ENCODE results near the gene VAT1. TPM values are rescaled to one million over a fixed set of nuclear protein-coding genes. Genes with fewer than 3 reads are reported as not detected.

VAT1 gene
- total RNA-seq, 2 experiments from 2014 or later: 33.6 to 36.0 TPM

DNA sequence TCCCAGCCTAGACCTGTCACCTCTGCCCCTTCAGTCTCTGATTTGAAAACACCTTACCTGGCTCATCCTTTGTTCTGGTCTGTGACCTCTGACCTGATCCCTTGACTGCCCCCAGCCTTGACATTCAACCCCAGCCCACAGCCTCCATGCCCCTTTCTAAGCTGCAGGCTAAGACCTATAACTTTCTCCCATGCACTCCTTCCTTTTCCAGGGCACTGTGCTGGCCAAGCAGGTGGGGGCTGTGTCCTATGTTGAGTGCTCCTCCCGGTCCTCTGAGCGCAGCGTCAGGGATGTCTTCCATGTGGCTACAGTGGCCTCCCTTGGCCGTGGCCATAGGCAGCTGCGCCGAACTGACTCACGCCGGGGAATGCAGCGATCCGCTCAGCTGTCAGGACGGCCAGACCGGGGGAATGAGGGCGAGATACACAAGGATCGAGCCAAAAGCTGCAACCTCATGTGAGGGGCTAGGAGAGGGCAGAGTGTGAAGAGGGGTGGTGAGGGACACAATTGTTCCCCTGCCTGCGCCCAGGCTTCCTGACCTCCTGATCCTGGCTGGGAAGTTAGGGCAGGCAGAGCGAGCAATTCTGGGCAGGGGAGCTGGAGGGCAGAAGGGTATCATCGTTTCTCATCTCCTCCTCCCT lies 6.2 kb upstream of the VAT1 start:
- POLR2A ChIA-PET: no interaction called here

DNA sequence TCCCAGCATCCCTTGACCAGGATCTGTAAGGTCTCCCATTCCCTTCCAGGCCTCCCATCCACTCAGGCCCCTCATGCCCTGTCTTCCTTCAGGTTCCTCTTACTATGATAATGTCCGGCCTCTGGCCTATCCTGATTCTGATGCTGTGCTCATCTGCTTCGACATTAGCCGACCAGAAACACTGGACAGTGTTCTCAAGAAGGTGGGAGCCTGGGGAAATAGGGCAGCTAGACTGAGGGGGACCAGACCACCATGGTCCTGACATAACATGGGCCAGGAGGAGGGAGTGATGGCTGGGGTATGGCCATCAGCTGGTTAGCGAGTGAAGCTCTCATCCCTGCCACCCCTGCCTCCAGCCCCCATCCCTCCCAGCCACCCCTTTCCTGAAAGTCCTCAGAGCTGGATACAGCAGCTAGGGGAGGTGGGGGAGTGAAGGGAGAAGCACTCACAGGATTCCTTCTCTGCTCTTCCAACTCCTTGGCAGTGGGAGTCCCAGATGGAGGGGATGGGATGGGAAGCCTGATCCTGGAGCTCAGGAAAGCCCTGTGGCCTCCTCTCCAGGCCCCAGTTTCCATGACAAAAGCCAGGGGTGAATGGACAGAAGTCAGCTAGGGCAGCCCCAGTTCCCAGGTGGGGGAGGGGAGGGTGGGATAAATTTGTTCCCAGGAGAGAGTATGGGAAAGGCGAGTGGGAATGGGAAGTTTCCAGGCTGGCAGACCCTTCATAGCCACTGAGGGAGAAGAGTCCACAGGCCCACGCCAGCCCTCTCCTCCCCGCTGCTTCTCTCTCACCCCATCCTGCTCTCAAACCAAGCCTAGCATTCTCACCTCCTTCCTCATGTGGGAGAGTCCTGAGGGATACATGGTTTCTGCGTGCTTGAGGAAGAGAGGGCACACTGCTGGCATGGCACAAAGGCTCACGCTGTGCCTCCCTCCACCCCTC lies 5.2 kb upstream of the VAT1 start:
- CTCF ChIA-PET: interaction anchor here (1.1 kb wide), 1 partner anchor 91 kb away, joined by 3 read pairs; no protein-coding TSS in a partner anchor
- POLR2A ChIA-PET: interaction anchor here (0.6 to 0.7 kb wide), 3 partner anchors 19 to 154 kb away, joined by 3 read pairs; no protein-coding TSS in a partner anchor

More for the DNA sequence above, 6.2 kb upstream of the VAT1 start:
- CTCF ChIA-PET: no interaction called here

DNA sequence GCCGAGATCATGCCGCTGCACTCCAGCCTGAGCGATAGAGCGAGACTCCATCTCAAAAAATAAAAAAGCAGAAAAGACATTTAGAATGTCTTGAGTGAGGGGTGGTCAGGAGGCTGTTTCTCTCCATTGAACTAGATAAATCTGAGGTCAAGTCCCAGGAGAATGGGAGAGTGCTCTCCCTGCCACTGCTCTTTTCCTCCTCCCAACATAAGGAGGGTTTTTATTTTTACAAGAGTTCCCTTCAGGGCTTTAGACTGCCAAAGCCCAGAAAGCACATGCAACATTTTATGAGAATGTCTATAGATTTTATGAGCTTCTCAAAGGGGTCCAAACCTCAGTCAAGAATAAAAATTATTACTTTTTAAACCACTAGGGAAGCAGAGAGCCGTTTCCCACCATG lies 4.4 kb upstream of the VAT1 start:
- POLR2A ChIA-PET: interaction anchor here (0.6 to 0.7 kb wide), 2 partner anchors 19 to 20 kb away, joined by 3 read pairs; no protein-coding TSS in a partner anchor
- CTCF ChIA-PET: interaction anchor here (1.1 kb wide), 1 partner anchor 92 kb away, joined by 3 read pairs; no protein-coding TSS in a partner anchor

DNA sequence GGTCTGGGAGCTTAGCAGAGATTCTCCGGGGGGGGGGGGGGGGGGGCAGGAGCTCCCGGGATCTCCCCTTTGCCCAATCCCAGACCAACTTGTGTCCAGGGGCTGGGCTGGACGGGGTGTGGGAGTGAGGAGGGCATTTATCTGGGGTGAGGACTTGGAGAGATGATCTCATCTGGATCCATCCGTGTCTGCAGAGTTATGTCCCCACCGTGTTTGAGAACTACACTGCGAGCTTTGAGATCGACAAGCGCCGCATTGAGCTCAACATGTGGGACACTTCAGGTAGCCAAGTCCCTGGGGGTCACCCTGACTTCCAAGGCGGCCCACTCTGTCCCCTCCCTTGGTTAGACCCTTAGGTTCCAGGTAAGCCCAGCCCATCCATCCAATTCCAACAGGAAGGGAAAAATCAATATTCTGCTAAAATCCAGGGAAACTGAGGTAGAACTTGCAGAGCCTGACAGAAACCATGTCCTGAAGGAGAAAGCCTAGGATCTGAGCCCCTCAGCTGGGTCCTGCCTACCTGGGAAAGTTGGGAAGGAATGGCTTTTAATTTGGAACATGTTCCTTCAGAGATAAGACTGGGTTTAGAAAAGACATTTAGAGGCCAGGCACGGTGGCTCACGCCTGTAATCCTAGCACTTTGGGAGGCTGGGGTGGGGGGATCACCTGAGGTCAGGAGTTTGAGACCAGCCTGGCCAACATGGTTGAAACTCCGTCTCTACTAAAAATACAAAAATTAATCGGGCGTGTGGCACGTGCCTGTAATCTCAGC lies 3.8 kb upstream of the VAT1 start:
- POLR2A ChIA-PET: interaction anchor here (1.5 kb wide), 1 partner anchor 335 kb away, joined by 5 read pairs; no protein-coding TSS in a partner anchor
- CTCF ChIA-PET: interaction anchor here (0.6 to 1.1 kb wide), 2 partner anchors 92 to 152 kb away, joined by 3 read pairs; no protein-coding TSS in a partner anchor

DNA sequence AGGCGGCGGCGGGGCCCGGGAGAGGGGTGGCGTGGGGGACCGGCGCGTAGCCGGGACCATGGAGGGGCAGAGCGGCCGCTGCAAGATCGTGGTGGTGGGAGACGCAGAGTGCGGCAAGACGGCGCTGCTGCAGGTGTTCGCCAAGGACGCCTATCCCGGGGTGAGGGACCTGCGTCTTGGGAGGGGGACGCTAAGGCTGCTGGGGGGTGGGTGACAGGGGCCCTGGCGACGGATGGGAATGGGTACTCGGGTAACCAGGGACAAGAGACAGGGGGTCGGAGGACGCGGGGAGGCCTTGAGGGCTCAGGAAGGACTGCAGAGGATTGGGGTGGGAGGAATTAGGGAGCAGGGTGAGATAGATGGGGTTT lies 3.1 kb upstream of the VAT1 start:
- POLR2A ChIA-PET: interaction anchor here (1.2 to 1.5 kb wide), 3 partner anchors 290 to 342 kb away, joined by 3 to 9 read pairs (median 5); no protein-coding TSS in a partner anchor
- CTCF ChIA-PET: interaction anchor here (0.6 kb wide), 1 partner anchor 153 kb away, joined by 3 read pairs; no protein-coding TSS in a partner anchor

DNA sequence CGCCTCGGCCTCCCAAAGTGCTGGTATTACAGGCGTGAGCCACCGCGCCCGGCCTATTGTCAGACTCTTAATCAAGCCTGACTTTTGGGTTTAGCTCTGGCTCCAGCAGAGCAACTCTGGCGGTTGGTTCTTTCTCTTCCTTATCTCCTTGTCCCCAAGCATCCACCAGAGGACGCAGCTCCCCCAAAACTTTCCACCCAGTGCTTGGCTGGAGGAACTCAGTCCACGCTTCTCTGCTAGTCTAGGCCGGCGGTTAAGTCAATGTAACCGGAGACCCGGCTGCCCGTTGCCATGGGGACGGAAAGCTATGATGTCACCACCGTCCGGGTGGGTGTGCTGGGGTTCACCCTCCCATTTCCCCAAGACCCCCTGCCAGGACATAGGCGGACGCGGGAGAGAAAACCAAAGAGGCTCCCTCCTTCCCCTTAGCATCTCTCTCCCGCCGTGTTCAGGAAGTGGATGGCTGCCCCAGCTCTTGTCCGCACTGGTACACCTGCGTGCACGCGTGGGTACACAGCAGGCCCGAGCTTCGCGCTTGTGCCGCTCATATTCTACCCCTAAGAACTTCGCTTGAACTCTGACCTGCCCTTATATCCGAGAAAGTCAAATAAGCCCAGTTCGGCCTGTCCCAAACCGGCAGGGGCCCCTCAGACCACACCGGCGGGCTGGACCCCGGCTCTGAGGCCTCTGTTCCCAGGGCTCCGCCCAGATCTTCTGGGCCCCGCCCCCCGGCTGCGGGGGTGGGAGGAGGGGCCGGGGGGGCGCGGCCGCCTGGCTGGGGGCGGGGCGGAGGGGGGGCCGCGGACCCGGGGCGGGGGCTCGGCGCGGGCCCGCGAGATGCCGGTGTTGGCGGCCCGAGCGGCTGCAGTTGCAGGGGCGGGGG lies 2.5 kb upstream of the VAT1 start, which contains the start of gene RND2:
TSS of gene RND2 (plus strand) at position 825 of the 883 bp plus-strand sequence. CDS start 117 bp downstream, outside the sequence.
- CTCF ChIA-PET: interaction anchor here (0.6 to 1.2 kb wide), 5 partner anchors 20 to 315 kb away, joined by 3 read pairs; partner anchors contain the start of gene RPL27
- POLR2A ChIA-PET: interaction anchor here (0.5 to 4.0 kb wide), 7 partner anchors 13 to 343 kb away, joined by 3 to 24 read pairs (median 5); partner anchors contain the start of genes BRCA1 and RPL27

DNA sequence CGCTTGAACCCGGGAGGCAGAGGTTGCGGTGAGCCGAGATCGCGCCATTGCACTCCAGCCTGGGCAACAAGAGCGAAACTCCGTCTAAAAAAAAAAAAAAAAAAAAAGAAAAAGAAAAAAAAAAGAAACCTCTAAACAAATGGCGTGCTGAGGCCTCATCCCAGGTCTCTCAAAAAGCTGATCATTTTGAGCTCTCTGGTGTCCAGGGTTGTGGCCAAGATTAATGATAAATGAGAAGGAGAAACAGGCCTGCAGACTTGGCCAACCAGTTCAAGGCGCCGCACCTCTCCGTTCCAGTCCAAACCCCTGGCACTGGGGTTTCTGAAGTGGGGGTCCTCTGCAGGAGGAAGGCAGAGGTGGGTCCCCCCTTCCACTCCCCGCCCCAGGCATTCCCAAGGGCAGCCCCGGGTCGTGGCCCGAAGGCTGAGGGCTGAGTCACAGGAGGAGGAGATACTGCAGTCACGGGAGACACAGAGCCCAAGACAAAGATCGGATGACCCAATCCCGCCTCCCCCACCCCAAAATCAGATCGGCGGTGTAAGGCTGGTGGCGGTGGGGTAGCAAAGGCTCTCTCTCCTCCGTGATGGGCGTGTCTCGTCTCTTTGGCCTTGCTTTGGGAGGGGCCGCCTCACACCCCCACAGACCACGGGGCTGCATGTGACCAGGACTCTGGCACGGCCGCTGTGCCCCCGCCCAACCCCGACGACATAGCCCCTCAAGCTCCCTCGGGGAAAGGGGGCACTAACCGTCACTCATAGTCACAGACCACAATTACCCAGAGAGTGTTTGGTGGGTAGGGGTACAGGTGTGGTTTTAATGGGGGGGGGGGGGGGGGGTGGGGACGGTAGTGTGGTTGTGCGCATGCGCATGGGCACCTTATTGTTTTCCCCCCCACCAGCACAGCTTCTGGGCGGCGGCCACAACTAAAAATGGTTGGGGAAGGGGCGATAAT lies 1.1 kb downstream of the VAT1 start:
- ChIA-PET POLR2A (interaction anchor here (0.9 to 4.0 kb wide), 2 partner anchors 22 to 318 kb away, joined by 3 to 24 read pairs; partner anchors contain the start of gene RPL27), CTCF (interaction anchor here (0.6 to 1.2 kb wide), 3 partner anchors 23 to 1325 kb away, joined by 3 to 4 read pairs (median 3); partner anchors contain the start of gene RPL27)

DNA sequence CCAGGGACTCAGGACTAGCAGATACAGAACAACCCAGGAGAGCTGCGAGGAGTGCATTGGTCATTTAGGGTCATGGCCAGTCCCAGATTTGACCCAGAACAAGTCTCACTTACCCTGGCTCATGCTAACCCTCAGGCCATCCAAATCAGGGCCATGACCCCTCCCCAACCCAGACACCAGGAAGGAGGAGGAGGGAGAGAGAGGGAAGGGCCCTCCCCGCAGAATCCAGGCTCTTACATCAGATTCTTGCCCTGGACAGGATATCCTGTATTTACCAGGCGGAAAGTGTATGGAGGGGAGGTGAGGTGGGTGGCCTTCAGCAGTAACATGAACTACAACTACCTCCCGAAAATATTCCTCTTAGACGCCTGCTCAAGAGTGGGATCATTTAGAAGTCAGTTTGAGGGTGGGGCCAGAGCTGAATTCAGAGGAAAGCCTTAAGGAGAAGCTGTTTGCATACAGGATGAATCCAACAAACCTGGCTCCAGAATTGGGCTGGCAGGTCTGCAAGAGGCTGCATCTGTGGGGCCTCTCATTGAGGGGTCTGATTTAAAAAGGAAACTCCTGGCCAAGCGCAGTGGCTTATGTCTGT lies 2.1 kb downstream of the VAT1 start:
- ChIA-PET CTCF (no interaction called here), POLR2A (interaction anchor here (0.9 kb wide), 1 partner anchor 319 kb away, joined by 3 read pairs; no protein-coding TSS in a partner anchor)

DNA sequence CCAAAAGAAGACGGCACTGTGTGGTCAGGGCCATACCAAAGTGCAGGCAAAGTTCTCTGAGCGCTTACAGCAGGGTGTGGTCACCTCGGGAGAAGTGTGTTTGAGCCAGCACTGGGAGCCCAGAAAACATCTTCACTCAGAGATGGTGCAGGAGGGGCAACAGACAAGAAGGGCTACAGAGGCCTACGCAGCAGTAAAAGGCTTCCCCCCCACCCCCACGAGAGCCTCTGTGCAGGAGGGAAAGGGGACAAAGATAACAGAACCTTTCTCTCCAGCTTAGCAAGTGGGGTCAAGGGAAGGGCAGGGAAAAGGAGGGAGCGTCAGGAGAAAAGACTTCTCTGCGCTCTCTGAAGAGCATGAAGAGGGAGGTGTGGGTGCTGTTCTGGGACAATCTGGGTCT lies 2.8 kb downstream of the VAT1 start:
- POLR2A ChIA-PET: interaction anchor here (1.1 kb wide), 1 partner anchor 21 kb away, joined by 4 read pairs; the partner anchor contains the start of gene RPL27
- CTCF ChIA-PET: no interaction called here

DNA sequence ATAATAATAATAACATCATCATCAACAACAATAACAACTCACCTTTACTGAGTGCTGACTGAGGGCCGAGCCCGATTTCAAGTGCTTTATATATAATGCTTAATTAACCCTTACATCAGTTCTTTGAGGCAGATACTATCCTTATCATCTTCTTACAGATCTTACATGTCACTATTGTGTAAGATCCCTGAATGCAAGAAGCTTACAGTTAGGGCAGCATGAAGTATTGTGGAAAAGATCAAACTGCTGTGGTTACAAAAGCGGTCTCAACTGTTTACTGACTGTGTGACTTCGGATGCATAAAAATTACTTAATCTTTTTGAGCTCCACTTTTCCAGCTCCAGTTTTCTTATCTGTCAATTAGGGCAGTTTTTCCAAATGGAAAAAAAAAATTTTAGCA lies 3.3 kb downstream of the VAT1 start:
- ChIA-PET POLR2A (interaction anchor here (1.1 kb wide), 1 partner anchor 21 kb away, joined by 4 read pairs; the partner anchor contains the start of gene RPL27), CTCF (no interaction called here)

DNA sequence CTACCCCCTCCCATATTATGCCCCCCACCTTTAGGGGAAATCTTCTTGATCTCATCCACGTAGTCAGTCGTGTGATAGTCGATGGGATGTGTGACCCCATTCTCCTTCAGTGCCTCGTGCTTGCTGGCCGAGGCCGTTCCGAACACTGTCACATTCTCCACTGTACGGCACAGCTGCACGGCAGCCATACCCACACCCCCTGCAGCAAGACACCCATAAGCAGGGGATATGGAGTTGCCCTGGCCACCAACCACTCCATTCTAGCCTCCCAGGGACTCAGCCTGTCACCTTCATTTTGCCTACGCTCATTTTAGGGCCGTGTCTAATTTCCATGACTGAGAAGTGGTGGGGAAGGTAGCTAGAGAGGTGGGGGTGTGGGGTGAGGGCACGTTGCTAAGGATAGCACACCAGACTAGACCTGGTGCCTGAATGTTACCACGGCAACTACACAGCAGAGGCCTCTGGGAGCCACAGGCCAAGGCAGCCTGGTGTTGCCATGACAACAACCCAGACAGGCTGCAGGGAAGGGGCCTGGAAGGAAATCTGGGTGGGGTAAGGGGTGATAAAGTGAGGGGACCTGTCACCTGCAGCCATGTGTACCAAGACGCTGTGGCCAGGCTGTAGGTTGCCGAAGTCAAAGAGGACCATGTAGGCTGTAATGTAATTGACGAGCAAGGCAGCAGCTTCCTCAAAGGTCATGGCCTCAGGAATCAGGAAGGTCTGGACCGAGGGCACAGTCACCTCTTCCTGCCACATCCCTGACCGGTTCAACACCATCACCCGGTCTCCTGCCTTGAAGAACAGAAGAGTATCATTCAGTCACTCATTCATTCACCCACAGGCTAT lies 4.0 kb downstream of the VAT1 start:
- POLR2A ChIA-PET: interaction anchor here (1.1 kb wide), 1 partner anchor 20 kb away, joined by 4 read pairs; the partner anchor contains the start of gene RPL27

DNA sequence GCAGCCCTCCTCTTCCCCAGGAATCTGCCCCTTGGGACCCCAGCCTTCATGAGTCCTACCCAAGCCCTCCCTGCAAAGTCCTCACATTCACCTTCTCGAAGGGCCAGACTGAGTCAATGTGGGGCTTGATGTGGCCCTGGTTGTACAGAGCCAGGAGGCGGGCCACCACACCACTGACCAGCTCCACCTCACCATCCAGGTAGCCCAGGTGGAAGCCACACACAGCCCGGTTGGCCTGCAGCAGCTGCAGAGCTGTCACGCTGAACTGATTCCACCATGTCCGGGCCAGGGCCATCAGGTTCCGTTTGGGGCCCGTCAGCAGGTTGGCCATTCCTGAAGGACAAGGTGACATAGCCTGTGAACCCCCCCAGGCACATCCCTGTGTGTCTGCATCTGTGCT lies 6.0 kb downstream of the VAT1 start:
- CTCF ChIA-PET: no interaction called here

More for the DNA sequence above, 4.0 kb downstream of the VAT1 start:
- CTCF ChIA-PET: no interaction called here

DNA sequence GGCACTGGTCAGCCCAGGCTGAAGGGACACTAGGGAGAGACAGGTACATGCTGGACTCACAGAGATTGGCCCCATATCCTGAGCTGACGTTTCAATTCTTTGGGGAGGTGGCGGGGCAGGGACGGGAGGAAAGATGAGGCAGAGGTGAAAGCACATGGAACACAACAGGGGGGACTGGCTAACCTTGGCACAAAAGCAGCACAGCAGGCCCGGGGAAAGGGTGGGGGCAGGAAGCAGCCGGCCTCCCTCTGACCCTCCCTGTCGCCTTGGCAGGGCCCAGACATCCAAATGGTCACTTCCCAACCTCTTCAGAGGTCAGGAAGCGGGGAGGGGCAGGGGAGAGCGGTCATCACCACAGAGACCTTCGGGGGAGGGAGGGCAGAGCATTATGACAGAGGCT lies 6.6 kb downstream of the VAT1 start:
- CTCF ChIA-PET: no interaction called here
- POLR2A ChIA-PET: interaction anchor here (1.0 kb wide), 1 partner anchor 18 kb away, joined by 4 read pairs; the partner anchor contains the start of gene RPL27

More for the DNA sequence above, 6.0 kb downstream of the VAT1 start:
- POLR2A ChIA-PET: no interaction called here

DNA sequence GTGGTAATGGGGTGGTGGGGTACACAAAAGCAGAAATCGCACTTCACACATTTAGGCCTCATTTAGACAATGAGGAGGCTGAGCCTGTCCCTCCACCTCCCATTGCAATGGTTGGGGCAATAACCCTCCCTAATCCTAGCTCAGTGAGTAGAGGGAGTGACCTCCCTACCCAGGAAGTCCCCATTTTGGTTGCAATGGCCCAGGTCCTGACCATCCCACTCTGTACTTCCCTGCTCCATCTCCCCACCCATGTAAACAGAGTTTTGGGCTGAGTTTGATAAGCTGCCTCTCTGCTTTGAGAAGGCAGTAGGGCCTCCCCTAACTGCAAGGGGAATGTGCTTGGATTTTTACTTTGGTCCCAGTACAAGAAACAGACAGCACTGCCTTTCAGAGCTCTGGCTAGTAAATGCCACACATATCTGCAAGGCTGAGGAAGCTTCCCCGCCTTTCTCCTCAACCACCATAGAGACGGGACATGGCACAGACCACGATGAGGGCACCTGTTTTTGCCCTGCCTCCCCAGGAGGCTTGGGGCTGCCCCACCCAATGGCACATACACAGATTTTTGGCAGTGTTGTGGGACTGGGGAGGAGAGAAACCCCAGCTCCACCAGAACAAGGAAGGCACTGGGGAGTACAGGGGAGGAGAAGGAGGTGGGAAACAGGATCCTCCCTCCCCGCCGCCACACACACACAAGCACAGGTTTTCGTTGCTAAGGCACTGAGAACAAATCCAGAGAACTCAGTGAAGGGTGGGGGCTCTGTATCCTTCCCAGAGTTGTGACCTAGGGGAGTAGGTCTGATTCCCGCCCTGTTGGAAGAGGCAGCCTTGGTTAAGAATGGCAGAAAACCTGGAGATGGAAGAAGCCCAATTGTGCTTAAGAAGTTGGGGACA lies 7.3 kb downstream of the VAT1 start:
- CTCF ChIA-PET: interaction anchor here (0.6 kb wide), 1 partner anchor 820 kb away, joined by 3 read pairs; no protein-coding TSS in a partner anchor

More for the DNA sequence above, 7.3 kb downstream of the VAT1 start:
- POLR2A ChIA-PET: interaction anchor here (1.0 kb wide), 1 partner anchor 17 kb away, joined by 4 read pairs; the partner anchor contains the start of gene RPL27

Measured in activated CD8-positive, alpha-beta memory T cell treated with anti-CD3 and anti-CD28 coated beads for 36 hours (primary cell).